Measurements from ENCODE around the gene CWF19L2.

DNA sequence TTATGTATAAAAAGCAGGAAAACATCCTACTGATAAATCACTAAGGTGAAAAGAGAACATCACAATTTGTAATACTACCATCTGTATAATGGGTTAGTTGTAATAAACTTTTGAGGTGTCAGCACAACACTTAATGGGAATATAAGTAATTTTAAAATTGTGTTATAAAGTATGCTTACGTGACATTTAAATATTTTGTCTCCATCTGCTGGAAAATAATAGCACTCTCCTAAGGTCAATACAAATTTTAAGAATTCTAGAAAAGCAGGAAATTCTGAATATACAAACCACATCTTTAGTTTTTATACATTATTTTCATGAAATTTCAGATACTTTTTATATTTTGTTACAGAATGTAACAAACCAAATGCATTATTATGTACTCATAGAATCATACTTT lies 19.5 kb downstream of the CWF19L2 start:
- TF ChIP-seq, protein P1, sequence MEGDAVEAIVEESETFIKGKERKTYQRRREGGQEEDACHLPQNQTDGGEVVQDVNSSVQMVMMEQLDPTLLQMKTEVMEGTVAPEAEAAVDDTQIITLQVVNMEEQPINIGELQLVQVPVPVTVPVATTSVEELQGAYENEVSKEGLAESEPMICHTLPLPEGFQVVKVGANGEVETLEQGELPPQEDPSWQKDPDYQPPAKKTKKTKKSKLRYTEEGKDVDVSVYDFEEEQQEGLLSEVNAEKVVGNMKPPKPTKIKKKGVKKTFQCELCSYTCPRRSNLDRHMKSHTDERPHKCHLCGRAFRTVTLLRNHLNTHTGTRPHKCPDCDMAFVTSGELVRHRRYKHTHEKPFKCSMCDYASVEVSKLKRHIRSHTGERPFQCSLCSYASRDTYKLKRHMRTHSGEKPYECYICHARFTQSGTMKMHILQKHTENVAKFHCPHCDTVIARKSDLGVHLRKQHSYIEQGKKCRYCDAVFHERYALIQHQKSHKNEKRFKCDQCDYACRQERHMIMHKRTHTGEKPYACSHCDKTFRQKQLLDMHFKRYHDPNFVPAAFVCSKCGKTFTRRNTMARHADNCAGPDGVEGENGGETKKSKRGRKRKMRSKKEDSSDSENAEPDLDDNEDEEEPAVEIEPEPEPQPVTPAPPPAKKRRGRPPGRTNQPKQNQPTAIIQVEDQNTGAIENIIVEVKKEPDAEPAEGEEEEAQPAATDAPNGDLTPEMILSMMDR (conservative IDR thresholded peaks at IDR 0.05; ENCODE audit: low read length) = 0 out of 2 replicates have a peak, but pooled peaks have one; percentile 16
- no peak for TF ChIP-seq EZH2phosphoT487 (IDR thresholded peaks at IDR 0.05; ENCODE audit: borderline replicate concordance, low read depth, low read length)

Measured in OCI-LY7 (cell line).